Measurements from ENCODE around the gene DOCK1.
A peak's percentile ranks its signal among the peaks of the same experiment; 100 is the strongest.

The DOCK1 gene

GRCh38 chr10:127228195-127228787 is 323.1 kb downstream of the DOCK1 start:
- DNase-seq, result no peak

- DNase-seq, result peak in 1 of 2 donors; percentile 25
These were observed 329.1 kb downstream of the DOCK1 start for GRCh38 chr10:127234306-127234800.

DNA sequence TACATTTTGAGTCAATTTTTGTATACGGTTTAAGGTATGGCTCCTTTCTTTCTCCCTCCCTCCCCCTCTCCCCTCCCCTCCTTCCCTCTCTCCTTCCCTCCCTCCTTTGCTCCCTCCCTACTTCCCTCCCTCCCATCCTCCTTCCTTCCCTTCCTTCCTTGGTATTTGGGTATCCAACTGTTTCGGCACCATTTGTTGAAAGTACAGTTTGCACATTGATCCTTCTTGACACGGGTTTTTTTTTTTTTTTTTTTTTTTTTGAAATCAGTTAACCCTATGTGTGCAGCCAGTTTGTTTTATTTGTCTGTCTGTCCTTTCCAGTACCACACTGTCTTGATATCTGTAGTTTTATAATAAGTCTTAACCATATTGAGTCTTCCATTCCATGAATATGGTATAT is 331.0 kb downstream of the DOCK1 start:
- no peak for DNase-seq

GRCh38 chr10:127242914-127243313 is 337.7 kb downstream of the DOCK1 start:
- no peak for DNase-seq

- DNase-seq, result peak in 1 of 2 donors; percentile 18
These were observed 338.5 kb downstream of the DOCK1 start for GRCh38 chr10:127243490-127244272.

- no peak for DNase-seq
These were observed 340.2 kb downstream of the DOCK1 start for GRCh38 chr10:127245456-127245855.

DNA sequence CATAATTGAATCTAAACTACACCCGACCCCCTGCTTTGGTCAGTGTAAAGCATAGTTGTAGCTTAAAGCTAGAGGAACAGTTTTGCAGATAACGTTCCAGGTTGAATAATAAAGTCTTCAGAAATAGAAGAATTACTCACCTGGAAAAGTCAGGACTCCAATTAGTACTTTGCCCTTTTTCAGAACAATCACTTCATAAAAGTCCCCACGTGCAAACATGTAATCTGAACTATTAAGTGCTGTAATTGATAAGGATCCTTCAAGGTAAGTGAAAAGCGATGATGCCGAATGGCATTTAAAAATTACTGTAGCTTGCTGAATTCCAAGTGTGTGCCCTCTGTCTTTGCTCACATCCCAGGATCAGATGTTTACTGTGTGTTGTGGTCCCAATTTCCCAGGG is 344.8 kb downstream of the DOCK1 start:
- DNase-seq, result no peak

DNA sequence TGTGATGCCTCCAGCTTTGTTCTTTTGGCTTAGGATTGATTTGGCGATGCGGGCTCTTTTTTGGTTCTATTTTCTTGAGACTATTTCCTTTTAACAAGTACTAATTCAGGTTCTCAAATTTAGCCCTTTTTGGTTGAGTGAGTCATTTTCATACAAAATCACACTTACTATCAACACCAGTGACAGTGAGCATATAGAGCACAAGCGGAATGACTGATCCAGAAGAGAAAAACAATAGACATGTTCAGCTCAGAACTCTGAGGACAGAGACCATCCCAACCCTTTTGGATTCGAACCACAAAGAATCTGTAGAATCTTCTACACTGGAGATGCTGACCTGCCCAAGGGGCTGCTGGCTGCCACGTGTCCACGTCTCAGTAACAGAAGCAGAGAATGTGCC is 347.6 kb downstream of the DOCK1 start:
- no peak for DNase-seq

DNA sequence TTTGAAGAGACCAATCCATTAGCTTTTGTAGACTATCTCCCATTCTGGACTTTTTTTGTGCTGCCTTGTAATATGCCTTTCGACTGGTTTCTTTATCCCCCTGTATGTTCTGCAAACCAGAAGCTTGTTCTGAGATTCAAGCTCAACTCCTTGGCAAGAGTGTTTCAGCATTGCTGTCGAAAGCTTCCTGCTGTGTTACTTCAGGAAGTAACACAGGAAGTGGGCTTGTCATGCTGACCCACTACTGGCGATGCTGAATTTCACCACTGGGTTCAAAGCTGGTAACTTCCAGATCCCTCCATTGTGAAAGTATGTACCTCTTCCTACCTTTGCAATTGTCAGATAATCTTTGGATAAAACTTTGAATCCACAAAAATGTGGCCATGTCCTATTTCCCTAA is 349.0 kb downstream of the DOCK1 start:
- no peak for DNase-seq

DNA sequence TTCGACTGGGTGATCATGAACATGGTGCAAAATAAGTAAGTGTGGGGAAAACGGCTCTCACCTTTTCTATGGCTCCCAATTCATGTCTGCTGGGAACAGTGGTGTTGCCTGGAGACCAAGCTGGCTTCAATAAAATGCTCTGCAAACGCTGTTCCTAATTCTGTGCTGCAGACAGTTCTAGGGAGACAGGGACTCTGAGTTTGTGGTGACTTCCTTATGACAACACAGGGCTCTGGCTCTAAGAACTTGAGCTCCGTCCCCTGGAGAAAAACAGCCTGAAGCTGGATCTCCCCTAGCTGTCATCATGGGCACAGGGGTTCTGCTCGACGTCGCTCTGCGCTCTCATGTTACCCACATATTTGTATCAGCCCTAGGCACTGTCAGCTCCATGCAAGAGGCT is 352.2 kb downstream of the DOCK1 start:
- DNase-seq, result no peak

- DNase-seq, result no peak
These were observed 354.1 kb downstream of the DOCK1 start for GRCh38 chr10:127259347-127259746.

- DNase-seq, result no peak
These were observed 357.4 kb downstream of the DOCK1 start for GRCh38 chr10:127262606-127263005.

GRCh38 chr10:127265288-127265687 is 360.1 kb downstream of the DOCK1 start:
- DNase-seq, result no peak

GRCh38 chr10:127266431-127266830 is 361.2 kb downstream of the DOCK1 start:
- no peak for DNase-seq

GRCh38 chr10:127267442-127267841 is 362.2 kb downstream of the DOCK1 start:
- no peak for DNase-seq

- no peak for DNase-seq
These were observed 366.8 kb downstream of the DOCK1 start for GRCh38 chr10:127272076-127272475.

- no peak for DNase-seq
These were observed 370.0 kb downstream of the DOCK1 start for GRCh38 chr10:127275272-127275671.

DNA sequence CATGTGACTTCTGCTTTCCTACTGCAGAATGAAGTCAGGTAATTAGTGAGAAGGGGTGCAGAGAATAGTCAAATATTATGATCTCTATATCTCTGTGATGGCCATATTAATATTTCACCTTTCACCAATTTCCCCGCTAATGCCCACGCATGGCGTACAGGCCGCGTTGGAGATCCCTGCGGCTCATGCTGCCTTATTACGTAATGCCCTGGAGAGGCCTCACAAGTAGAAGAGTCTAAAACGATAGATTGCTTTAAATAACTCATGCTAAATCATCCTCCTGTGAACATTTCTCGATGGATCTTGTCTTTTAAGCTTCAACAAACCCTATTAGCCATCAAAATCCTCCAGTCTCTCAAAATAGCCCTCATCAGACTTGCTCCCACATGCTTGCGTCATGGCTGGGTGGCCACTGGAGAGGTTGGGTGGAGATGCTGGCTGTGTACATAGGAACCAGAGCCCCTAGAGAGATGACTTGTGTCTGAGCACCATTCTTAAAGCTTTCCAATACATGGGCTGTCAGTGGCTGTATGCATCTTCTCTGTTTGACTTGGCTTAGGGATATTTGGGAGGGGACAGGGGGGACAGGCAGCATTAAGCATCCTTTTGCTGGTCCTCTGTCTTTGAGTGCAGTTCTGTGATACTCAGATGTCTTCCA is 370.7 kb downstream of the DOCK1 start:
- no peak for DNase-seq

GRCh38 chr10:127276794-127277462 is 371.7 kb downstream of the DOCK1 start:
- no peak for DNase-seq

GRCh38 chr10:127278001-127278400 is 372.8 kb downstream of the DOCK1 start:
- no peak for DNase-seq

DNA sequence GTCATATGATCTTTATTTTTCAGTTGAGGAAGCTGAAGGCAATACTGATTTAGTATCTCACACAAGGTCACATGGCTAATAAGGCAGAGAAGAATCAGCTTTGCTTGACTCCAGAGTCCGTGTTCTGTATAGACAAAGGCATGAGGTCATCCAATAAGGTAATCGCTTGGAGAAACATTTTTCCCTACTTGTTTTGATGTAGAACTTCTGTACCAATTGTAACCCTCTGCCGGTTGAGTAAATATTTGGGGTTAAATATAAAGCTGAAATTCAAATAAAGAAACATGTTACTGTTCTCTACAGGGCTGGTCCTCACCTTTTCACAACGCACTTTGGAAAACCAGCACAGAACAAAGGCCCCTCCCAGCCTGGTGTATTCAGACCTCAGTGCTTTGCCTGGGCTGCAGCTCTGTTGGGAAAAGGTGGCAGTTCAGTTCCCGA is 374.1 kb downstream of the DOCK1 start:
- no peak for DNase-seq

DNA sequence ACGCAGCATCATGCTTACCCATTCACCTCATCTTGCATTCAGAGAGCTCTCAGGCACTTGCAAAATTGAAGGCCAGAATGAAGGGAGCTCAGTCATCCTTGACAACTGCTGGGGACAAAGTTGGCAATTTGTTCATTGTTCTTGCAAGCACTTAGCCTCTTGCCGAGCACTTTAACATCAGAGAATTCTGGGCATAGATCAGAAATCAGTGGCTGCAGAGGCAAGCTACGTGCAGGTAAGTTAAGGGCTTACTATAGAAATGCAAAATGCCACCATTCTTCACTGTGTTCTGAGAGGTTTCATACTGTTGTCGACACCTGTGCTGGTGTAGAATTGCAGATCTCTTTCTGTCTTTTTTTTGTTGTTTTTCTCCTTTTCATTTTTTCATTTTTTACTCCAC is 375.2 kb downstream of the DOCK1 start:
- DNase-seq, result no peak

- no peak for DNase-seq
These were observed 377.8 kb downstream of the DOCK1 start for GRCh38 chr10:127283017-127283416.
